Measurements from ENCODE around the gene ERFE. TPM values are rescaled to one million over a fixed set of nuclear protein-coding genes. Genes with fewer than 3 reads are reported as not detected.

ERFE gene
- total and polyA plus RNA-seq, 2 donors (not counting 1 experiment from before 2014, with no cell fraction given), result 0.17 TPM; not detected in 1

GRCh38 chr2:238173692-238174091, 14.9 kb downstream of the ERFE start:
- CTCF ChIA-PET, result no interaction called here

DNA sequence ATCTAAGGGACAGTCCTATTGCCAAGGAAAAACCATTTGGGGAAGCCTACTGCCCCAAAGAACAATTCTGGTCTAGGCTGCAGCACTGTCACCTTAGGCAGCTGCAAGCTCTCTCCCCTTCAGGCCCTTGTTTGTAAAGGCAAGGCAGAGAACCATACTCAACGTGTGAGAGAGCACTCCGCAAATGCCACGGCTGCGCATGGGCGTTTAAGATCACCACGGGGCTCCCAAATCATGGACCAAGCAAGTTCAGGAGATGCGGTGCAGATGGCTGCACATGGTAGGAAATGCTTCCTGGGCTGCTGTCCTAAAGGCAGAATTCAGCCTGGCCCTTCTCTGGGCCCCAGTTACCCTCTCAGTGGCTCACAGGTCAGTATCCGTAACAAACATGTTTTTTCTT, 15.5 kb downstream of the ERFE start:
- Mint-ChIP-seq H3K4me1 (no peaks in the 10 kb centered on the region), H3K4me3 (no peak overlapping the region)

More at GRCh38 chr2:238173692-238174091, 14.9 kb downstream of the ERFE start:
- Histone ChIP-seq H3K27me3 (replicated peaks in 1 of 4; ENCODE audit: control extremely low read depth in 1 of 4, control insufficient read depth in 3 of 4, insufficient read depth in 4 of 4, low read length in 3 of 4) (no peaks in the 10 kb centered on the region), H3K27ac (ENCODE audit: low read length in 2 of 2) (no peak overlapping the region), H2AFZ (ENCODE audit: insufficient read depth, low read depth, low read length, poor library complexity, severe bottlenecking) (no peak overlapping the region), H3K9me3 (ENCODE audit: control extremely low read depth in 1 of 3, control insufficient read depth in 2 of 3, insufficient read depth in 1 of 3, low read length in 2 of 3) (no peaks in the 10 kb centered on the region), H3K4me1 (ENCODE audit: control insufficient read depth in 2 of 2, insufficient read depth in 2 of 2, low read length in 2 of 2) (no peaks in the 10 kb centered on the region), H3K36me3 (replicated peaks in 1 of 2; ENCODE audit: control extremely low read depth in 1 of 2, control insufficient read depth in 1 of 2, extremely low read depth in 1 of 2, insufficient read depth in 2 of 2, low read length in 1 of 2) (peaks cover 7 to 83% of the 10 kb centered on the region in 2 experiments), H3K9ac (ENCODE audit: low read length) (no peak overlapping the region), H3K4me2 (replicated peaks; ENCODE audit: low read depth, low read length, poor library complexity, severe bottlenecking) (no peak overlapping the region), H3K79me2 (ENCODE audit: control insufficient read depth, insufficient read depth, low read length) (no peaks in the 10 kb centered on the region), H3K4me3 (ENCODE audit: control extremely low read depth in 1 of 5, extremely low read depth in 1 of 5, insufficient read depth in 1 of 5, low read depth in 2 of 5, low read length in 4 of 5) (no peak overlapping the region), H4K20me1 (ENCODE audit: control insufficient read depth, insufficient read depth, low read length, poor library complexity, severe bottlenecking) (peaks cover 29% of the 10 kb centered on the region)
- ATAC-seq (ENCODE audit: low read depth) (no peak), DNase-seq (no peak)
- H3K9me3 Mint-ChIP-seq (ENCODE audit: insufficient read depth), result no peaks in the 10 kb centered on the region
- no peak overlapping the region for H3K4me3 Mint-ChIP-seq
- no peaks in the 10 kb centered on the region for H3K27me3 Mint-ChIP-seq
- WGBS (ENCODE audit: insufficient coverage), result 100% methylated on average over 2 of the region's 2 CpGs
- POLR2A ChIA-PET, result no interaction called here
- intact Hi-C loops (cut with micrococcal nuclease), result no loop called here
- TF ChIP-seq EZH2 (IDR thresholded peaks at IDR 0.05; ENCODE audit: borderline replicate concordance, insufficient read depth, low read depth, low read length, poor library complexity, severe bottlenecking) (no peak), CTCF (IDR thresholded peaks at IDR 0.05) (no peak)
- no peak overlapping the region for H3K27ac Mint-ChIP-seq
- H3K4me1 Mint-ChIP-seq, result no peaks in the 10 kb centered on the region

More for the DNA sequence above, 15.5 kb downstream of the ERFE start:
- no peak overlapping the region for H3K27ac ChIP-seq (ENCODE audit: low read length in 2 of 2)
- ChIA-PET CTCF (no interaction called here), POLR2A (no interaction called here)
- H4K20me1 ChIP-seq (ENCODE audit: control insufficient read depth, insufficient read depth, low read length, poor library complexity, severe bottlenecking), result peaks cover 29% of the 10 kb centered on the region
- ATAC-seq (ENCODE audit: low read depth) (no peak), DNase-seq (no peak)
- H2AFZ ChIP-seq (ENCODE audit: insufficient read depth, low read depth, low read length, poor library complexity, severe bottlenecking), result no peak overlapping the region
- Mint-ChIP-seq H3K27ac (no peak overlapping the region), H3K27me3 (no peaks in the 10 kb centered on the region), H3K9me3 (ENCODE audit: insufficient read depth) (no peaks in the 10 kb centered on the region)
- H3K4me2 ChIP-seq (replicated peaks; ENCODE audit: low read depth, low read length, poor library complexity, severe bottlenecking), result no peak overlapping the region
- H3K9ac ChIP-seq (ENCODE audit: low read length), result no peak overlapping the region
- H3K79me2 ChIP-seq (ENCODE audit: control insufficient read depth, insufficient read depth, low read length), result no peaks in the 10 kb centered on the region
- H3K4me3 ChIP-seq (ENCODE audit: control extremely low read depth in 1 of 5, extremely low read depth in 1 of 5, insufficient read depth in 1 of 5, low read depth in 2 of 5, low read length in 4 of 5), result no peak overlapping the region
- no peaks in the 10 kb centered on the region for H3K27me3 ChIP-seq (replicated peaks in 1 of 4; ENCODE audit: control extremely low read depth in 1 of 4, control insufficient read depth in 3 of 4, insufficient read depth in 4 of 4, low read length in 3 of 4)
- intact Hi-C loops (cut with micrococcal nuclease), result no loop called here
- no peaks in the 10 kb centered on the region for H3K4me1 ChIP-seq (ENCODE audit: control insufficient read depth in 2 of 2, insufficient read depth in 2 of 2, low read length in 2 of 2)
- no peak for TF ChIP-seq CTCF (IDR thresholded peaks at IDR 0.05)
- TF ChIP-seq EZH2 (IDR thresholded peaks at IDR 0.05; ENCODE audit: borderline replicate concordance, insufficient read depth, low read depth, low read length, poor library complexity, severe bottlenecking), result no peak
- no peaks in the 10 kb centered on the region for H3K9me3 ChIP-seq (ENCODE audit: control extremely low read depth in 1 of 3, control insufficient read depth in 2 of 3, insufficient read depth in 1 of 3, low read length in 2 of 3)
- peaks cover 5 to 85% of the 10 kb centered on the region in 2 experiments for H3K36me3 ChIP-seq (replicated peaks in 1 of 2; ENCODE audit: control extremely low read depth in 1 of 2, control insufficient read depth in 1 of 2, extremely low read depth in 1 of 2, insufficient read depth in 2 of 2, low read length in 1 of 2)
- WGBS (ENCODE audit: insufficient coverage), result 100% methylated on average over 7 of the region's 8 CpGs

Measured in B cell (primary cell).